Mesothelial cell of epicardium (in vitro differentiated cells): Measurements from ENCODE around the gene KRT13. TPM values are rescaled to one million over a fixed set of nuclear protein-coding genes. Genes with fewer than 3 reads are reported as not detected.
A peak's percentile ranks its signal among the peaks of the same experiment; 100 is the strongest.

ENCODE experiments used
- DNase-seq, 2 experiments: peaks; one replicate each; pipeline ENCODE4 v3.0.0; 2021; ENCODE audit warnings: low spot score in 2 of 2; ENCODE audit not compliant: unreplicated experiment in 2 of 2
- H3K27ac Mint-ChIP-seq: 2 replicates; pipeline ENCODE4 v1.8.0; 2021; ENCODE audit warnings: mixed read lengths
- H3K27me3 Mint-ChIP-seq: 2 replicates; pipeline ENCODE4 v1.8.0; 2021; ENCODE audit warnings: low read depth, mixed read lengths
- H3K36me3 Mint-ChIP-seq: 2 replicates; pipeline ENCODE4 v1.8.0; 2021; ENCODE audit warnings: mixed read lengths
- H3K4me1 Mint-ChIP-seq: 2 replicates; pipeline ENCODE4 v1.8.0; 2021; ENCODE audit warnings: mixed read lengths
- H3K4me3 Mint-ChIP-seq: 2 replicates; pipeline ENCODE4 v1.8.0; 2021; ENCODE audit warnings: mild to moderate bottlenecking, moderate library complexity, mixed read lengths
- H3K9me3 Mint-ChIP-seq: 2 replicates; pipeline ENCODE4 v1.8.0; 2021; ENCODE audit warnings: mixed read lengths
- CTCF ChIP-seq: fragments of 200-600 bp; sonication (generic); IDR thresholded peaks from one replicate; pipeline ENCODE4 v1.5.0; 2021; ENCODE audit warnings: antibody characterized with exemption; ENCODE audit not compliant: unreplicated experiment
- total RNA-seq: library from RNA; stranded (reverse); gene quantifications from 3 replicates; pipeline ENCODE4 v1.2.1, GENCODE V29; 2021

KRT13 gene
- total RNA-seq, 1 donor from 2014 or later: 5.3 TPM

GRCh38 chr17:41549596-41550039, 44.2 kb upstream of the KRT13 start:
- Mint-ChIP-seq H3K9me3 (no peaks in the 10 kb centered on the region), H3K36me3 (no peaks in the 10 kb centered on the region), H3K27ac (peak overlapping the region; percentile 99), H3K27me3 (no peaks in the 10 kb centered on the region), H3K4me3 (no peak overlapping the region), H3K4me1 (peaks cover 68% of the 10 kb centered on the region)
- DNase-seq: peak in 1 of 2 experiments; percentile 60
- no peak for TF ChIP-seq CTCF

GRCh38 chr17:41548844-41549595, 43.6 kb upstream of the KRT13 start:
- Mint-ChIP-seq H3K4me3 (peak overlapping the region; percentile 48), H3K9me3 (no peaks in the 10 kb centered on the region), H3K27ac (peak overlapping the region; percentile 99), H3K4me1 (peaks cover 66% of the 10 kb centered on the region), H3K36me3 (no peaks in the 10 kb centered on the region), H3K27me3 (no peaks in the 10 kb centered on the region)
- peak; percentile 85 for TF ChIP-seq CTCF
- peak; percentile 78 to 89 for DNase-seq

GRCh38 chr17:41547921-41548843, 42.8 kb upstream of the KRT13 start:
- Mint-ChIP-seq H3K4me1 (peaks cover 64% of the 10 kb centered on the region), H3K36me3 (no peaks in the 10 kb centered on the region), H3K9me3 (no peaks in the 10 kb centered on the region), H3K27ac (peak overlapping the region; percentile 99), H3K27me3 (no peaks in the 10 kb centered on the region), H3K4me3 (no peak overlapping the region)
- TF ChIP-seq CTCF: no peak
- no peak for DNase-seq

GRCh38 chr17:41547378-41547841, 42.0 kb upstream of the KRT13 start:
- Mint-ChIP-seq H3K36me3 (no peaks in the 10 kb centered on the region), H3K27ac (peak overlapping the region; percentile 99), H3K4me3 (no peak overlapping the region), H3K4me1 (peaks cover 58% of the 10 kb centered on the region), H3K27me3 (no peaks in the 10 kb centered on the region), H3K9me3 (no peaks in the 10 kb centered on the region)
- no peak for DNase-seq
- no peak for TF ChIP-seq CTCF

- no peaks in the 10 kb centered on the region for H3K36me3 Mint-ChIP-seq
- H3K4me3 Mint-ChIP-seq: no peak overlapping the region
- peaks cover 55% of the 10 kb centered on the region for H3K4me1 Mint-ChIP-seq
Measured at GRCh38 chr17:41546819-41547218, 41.4 kb upstream of the KRT13 start.

More at GRCh38 chr17:41546819-41547218, 41.4 kb upstream of the KRT13 start:
- TF ChIP-seq CTCF: no peak
- Mint-ChIP-seq H3K9me3 (no peaks in the 10 kb centered on the region), H3K27ac (peak overlapping the region; percentile 99), H3K27me3 (no peaks in the 10 kb centered on the region)
- no peak for DNase-seq
